Measurements from ENCODE around the gene KCND3. TPM values are rescaled to one million over a fixed set of nuclear protein-coding genes. Genes with fewer than 3 reads are reported as not detected.

KCND3 gene
- total RNA-seq, 1 donor from 2014 or later, result 0.15 TPM

GRCh38 chr1:111958075-111958474, 31.4 kb downstream of the KCND3 start:
- DNase-seq (ENCODE audit: low spot score), result no peak
- H3K36me3 Mint-ChIP-seq (ENCODE audit: low read depth, unreplicated experiment), result no peaks in the 10 kb centered on the region
- TF ChIP-seq CTCF (IDR thresholded peaks at IDR 0.05; ENCODE audit: unreplicated experiment), result no peak
- no peak overlapping the region for H3K27ac Mint-ChIP-seq (ENCODE audit: unreplicated experiment)
- peaks cover 1% of the 10 kb centered on the region for H3K27me3 Mint-ChIP-seq (ENCODE audit: unreplicated experiment)
- H3K9me3 Mint-ChIP-seq (ENCODE audit: unreplicated experiment), result no peaks in the 10 kb centered on the region
- H3K4me3 Mint-ChIP-seq (ENCODE audit: unreplicated experiment), result no peak overlapping the region
- no peaks in the 10 kb centered on the region for H3K4me1 Mint-ChIP-seq (ENCODE audit: unreplicated experiment)

- DNase-seq (ENCODE audit: low spot score), result no peak
- Mint-ChIP-seq H3K27ac (ENCODE audit: unreplicated experiment) (no peak overlapping the region), H3K27me3 (ENCODE audit: unreplicated experiment) (peaks cover 1% of the 10 kb centered on the region), H3K4me3 (ENCODE audit: unreplicated experiment) (no peak overlapping the region), H3K4me1 (ENCODE audit: unreplicated experiment) (no peaks in the 10 kb centered on the region), H3K36me3 (ENCODE audit: low read depth, unreplicated experiment) (no peaks in the 10 kb centered on the region), H3K9me3 (ENCODE audit: unreplicated experiment) (no peaks in the 10 kb centered on the region)
- TF ChIP-seq CTCF (IDR thresholded peaks at IDR 0.05; ENCODE audit: unreplicated experiment), result no peak
Observed at GRCh38 chr1:111956155-111956771, 33.2 kb downstream of the KCND3 start.

- no peaks in the 10 kb centered on the region for H3K4me1 Mint-ChIP-seq (ENCODE audit: unreplicated experiment)
- no peak for TF ChIP-seq CTCF (IDR thresholded peaks at IDR 0.05; ENCODE audit: unreplicated experiment)
- no peak for DNase-seq (ENCODE audit: low spot score)
- H3K4me3 Mint-ChIP-seq (ENCODE audit: unreplicated experiment), result no peak overlapping the region
- no peaks in the 10 kb centered on the region for H3K9me3 Mint-ChIP-seq (ENCODE audit: unreplicated experiment)
- peaks cover 1% of the 10 kb centered on the region for H3K27me3 Mint-ChIP-seq (ENCODE audit: unreplicated experiment)
- H3K27ac Mint-ChIP-seq (ENCODE audit: unreplicated experiment), result no peak overlapping the region
- H3K36me3 Mint-ChIP-seq (ENCODE audit: low read depth, unreplicated experiment), result no peaks in the 10 kb centered on the region
Observed at GRCh38 chr1:111955755-111956154, 33.7 kb downstream of the KCND3 start.

GRCh38 chr1:111953797-111954196, 35.7 kb downstream of the KCND3 start:
- H3K27ac Mint-ChIP-seq (ENCODE audit: unreplicated experiment), result no peak overlapping the region
- no peak for TF ChIP-seq CTCF (IDR thresholded peaks at IDR 0.05; ENCODE audit: unreplicated experiment)
- H3K36me3 Mint-ChIP-seq (ENCODE audit: low read depth, unreplicated experiment), result no peaks in the 10 kb centered on the region
- no peak for DNase-seq (ENCODE audit: low spot score)
- peaks cover 5% of the 10 kb centered on the region for H3K4me1 Mint-ChIP-seq (ENCODE audit: unreplicated experiment)
- no peak overlapping the region for H3K4me3 Mint-ChIP-seq (ENCODE audit: unreplicated experiment)
- H3K9me3 Mint-ChIP-seq (ENCODE audit: unreplicated experiment), result no peaks in the 10 kb centered on the region
- H3K27me3 Mint-ChIP-seq (ENCODE audit: unreplicated experiment), result peaks cover 6% of the 10 kb centered on the region

- no peaks in the 10 kb centered on the region for H3K9me3 Mint-ChIP-seq (ENCODE audit: unreplicated experiment)
- H3K4me1 Mint-ChIP-seq (ENCODE audit: unreplicated experiment), result peaks cover 8% of the 10 kb centered on the region
- no peak for DNase-seq (ENCODE audit: low spot score)
- peaks cover 4% of the 10 kb centered on the region for H3K27me3 Mint-ChIP-seq (ENCODE audit: unreplicated experiment)
- no peak overlapping the region for H3K4me3 Mint-ChIP-seq (ENCODE audit: unreplicated experiment)
- TF ChIP-seq CTCF (IDR thresholded peaks at IDR 0.05; ENCODE audit: unreplicated experiment), result no peak
- no peaks in the 10 kb centered on the region for H3K36me3 Mint-ChIP-seq (ENCODE audit: low read depth, unreplicated experiment)
- no peak overlapping the region for H3K27ac Mint-ChIP-seq (ENCODE audit: unreplicated experiment)
Observed at GRCh38 chr1:111952125-111952657, 37.3 kb downstream of the KCND3 start.
